IgD-negative memory B cell (primary cell): Measurements from ENCODE around the gene VAV1. TPM values are rescaled to one million over a fixed set of nuclear protein-coding genes. Genes with fewer than 3 reads are reported as not detected.
"Not testable (repeated sequence)": the region's sequence is repeated elsewhere in the genome, so short reads cannot be mapped to it uniquely, and the experiment has no call there.

Source experiments
- H3K27ac Mint-ChIP-seq, 3 donors: one replicate each; pipeline ENCODE4 v1.8.0; 2020 to 2022; ENCODE audit warnings: mild to moderate bottlenecking in 3 of 3, mixed read lengths in 3 of 3, moderate library complexity in 1 of 3
- H3K27me3 Mint-ChIP-seq: one replicate; pipeline ENCODE4 v1.8.0; 2021; ENCODE audit warnings: mixed read lengths
- H3K36me3 Mint-ChIP-seq: one replicate; pipeline ENCODE4 v1.8.0; 2020; ENCODE audit warnings: mild to moderate bottlenecking, mixed read lengths
- H3K4me1 Mint-ChIP-seq, 3 donors: one replicate each; pipeline ENCODE4 v1.8.0; 2020 to 2022; ENCODE audit warnings: mixed read lengths in 3 of 3, mild to moderate bottlenecking in 1 of 3
- H3K4me3 Mint-ChIP-seq, 4 donors: one replicate each; pipeline ENCODE4 v1.8.0; 2020 to 2022; ENCODE audit warnings: mild to moderate bottlenecking in 4 of 4, mixed read lengths in 4 of 4, moderate library complexity in 3 of 4
- H3K9me3 Mint-ChIP-seq, 3 donors: one replicate each; pipeline ENCODE4 v1.8.0; 2020 to 2021; ENCODE audit warnings: mixed read lengths in 3 of 3, mild to moderate bottlenecking in 1 of 3
- polyA plus RNA-seq: library from polyadenylated mRNA; unstranded; fragments of 300-500 nt; fragmentation: Illumina TruSeq; gene quantifications from one replicate; pipeline ENCODE4 v1.2.3, GENCODE V29; 2021

Gene VAV1
- polyA plus RNA-seq, 1 donor from 2014 or later = 47.5 TPM

GRCh38 chr19:6847828-6848200, 75.3 kb downstream of the VAV1 start:
- Mint-ChIP-seq H3K36me3 (no peaks in the 10 kb centered on the region), H3K27ac (no peak overlapping the region), H3K4me3 (no peak overlapping the region), H3K4me1 (no peaks in the 10 kb centered on the region), H3K9me3 (no peaks in the 10 kb centered on the region), H3K27me3 (no peaks in the 10 kb centered on the region)

GRCh38 chr19:6848986-6849385, 76.5 kb downstream of the VAV1 start:
- Mint-ChIP-seq H3K4me1 (no peaks in the 10 kb centered on the region), H3K27me3 (no peaks in the 10 kb centered on the region), H3K27ac (no peak overlapping the region), H3K9me3 (no peaks in the 10 kb centered on the region), H3K4me3 (no peak overlapping the region), H3K36me3 (no peaks in the 10 kb centered on the region)

- Mint-ChIP-seq H3K36me3 (peaks cover 4% of the 10 kb centered on the region), H3K9me3 (no peaks in the 10 kb centered on the region)
Observed at GRCh38 chr19:6849876-6850275, 77.4 kb downstream of the VAV1 start.

GRCh38 chr19:6851359-6851758, 78.9 kb downstream of the VAV1 start:
- Mint-ChIP-seq H3K4me1 (peaks cover 0 to 1% (median 0%) of the 10 kb centered on the region in 3 donors), H3K27ac (no peak overlapping the region), H3K36me3 (peaks cover 4% of the 10 kb centered on the region), H3K27me3 (no peaks in the 10 kb centered on the region), H3K9me3 (no peaks in the 10 kb centered on the region), H3K4me3 (no peak overlapping the region)

More at GRCh38 chr19:6849876-6850275, 77.4 kb downstream of the VAV1 start:
- Mint-ChIP-seq H3K27ac (peak overlapping the region in 1 of 3 donors; percentile 39), H3K27me3 (no peaks in the 10 kb centered on the region), H3K4me1 (no peaks in the 10 kb centered on the region), H3K4me3 (no peak overlapping the region)

- Mint-ChIP-seq H3K27me3 (no peaks in the 10 kb centered on the region), H3K4me3 (no peak overlapping the region), H3K36me3 (peaks cover 6% of the 10 kb centered on the region), H3K4me1 (peaks cover 0 to 1% (median 0%) of the 10 kb centered on the region in 3 donors), H3K27ac (no peak overlapping the region), H3K9me3 (no peaks in the 10 kb centered on the region)
Observed at GRCh38 chr19:6852001-6852400, 79.5 kb downstream of the VAV1 start.

- Mint-ChIP-seq H3K27me3 (no peaks in the 10 kb centered on the region), H3K27ac (no peak overlapping the region), H3K4me3 (no peak overlapping the region), H3K4me1 (peaks cover 0 to 1% (median 0%) of the 10 kb centered on the region in 3 donors), H3K36me3 (peaks cover 10% of the 10 kb centered on the region), H3K9me3 (no peaks in the 10 kb centered on the region)
Observed at GRCh38 chr19:6853868-6854267, 81.4 kb downstream of the VAV1 start.

GRCh38 chr19:6854758-6855157, 82.2 kb downstream of the VAV1 start:
- peaks cover 0 to 1% (median 0%) of the 10 kb centered on the region in 3 donors for H3K4me1 Mint-ChIP-seq
- H3K9me3 Mint-ChIP-seq = no peaks in the 10 kb centered on the region
- H3K36me3 Mint-ChIP-seq = peaks cover 10% of the 10 kb centered on the region
- H3K27me3 Mint-ChIP-seq = no peaks in the 10 kb centered on the region
- no peak overlapping the region for H3K4me3 Mint-ChIP-seq
- peak overlapping the region in 1 of 3 donors; percentile 60 for H3K27ac Mint-ChIP-seq

GRCh38 chr19:6856749-6857372, 84.4 kb downstream of the VAV1 start:
- H3K4me1 Mint-ChIP-seq = peaks cover 0 to 3% (median 0%) of the 10 kb centered on the region in 3 donors
- H3K9me3 Mint-ChIP-seq = no peaks in the 10 kb centered on the region
- H3K4me3 Mint-ChIP-seq = no peak overlapping the region
- H3K27ac Mint-ChIP-seq = peak overlapping the region in 1 of 3 donors; percentile 82
- no peaks in the 10 kb centered on the region for H3K27me3 Mint-ChIP-seq
- peaks cover 10% of the 10 kb centered on the region for H3K36me3 Mint-ChIP-seq

- Mint-ChIP-seq H3K4me1 (peaks cover 6 to 11% (median 9%) of the 10 kb centered on the region in 3 donors), H3K9me3 (no peaks in the 10 kb centered on the region), H3K27ac (peak overlapping the region; percentile 57 to 95 (median 76)), H3K27me3 (peaks cover 6% of the 10 kb centered on the region), H3K4me3 (peak overlapping the region in 3 of 4 donors; percentile 26 to 77 (median 65)), H3K36me3 (peaks cover 4% of the 10 kb centered on the region)
Observed at GRCh38 chr19:6861683-6862286, 89.3 kb downstream of the VAV1 start.

GRCh38 chr19:6862673-6863078, 90.2 kb downstream of the VAV1 start:
- no peaks in the 10 kb centered on the region for H3K9me3 Mint-ChIP-seq
- peaks cover 2% of the 10 kb centered on the region for H3K36me3 Mint-ChIP-seq
- peaks cover 6 to 11% (median 9%) of the 10 kb centered on the region in 3 donors for H3K4me1 Mint-ChIP-seq
- peaks cover 9% of the 10 kb centered on the region for H3K27me3 Mint-ChIP-seq
- peak overlapping the region; percentile 79 to 95 (median 86) for H3K4me3 Mint-ChIP-seq
- H3K27ac Mint-ChIP-seq = peak overlapping the region; percentile 55 to 95 (median 81)

GRCh38 chr19:6864325-6864940, 91.9 kb downstream of the VAV1 start:
- peak overlapping the region in 1 of 3 donors; percentile 69 for H3K27ac Mint-ChIP-seq
- H3K9me3 Mint-ChIP-seq = no peaks in the 10 kb centered on the region
- peaks cover 2% of the 10 kb centered on the region for H3K36me3 Mint-ChIP-seq
- peaks cover 6 to 11% (median 9%) of the 10 kb centered on the region in 3 donors for H3K4me1 Mint-ChIP-seq
- peaks cover 10% of the 10 kb centered on the region for H3K27me3 Mint-ChIP-seq
- H3K4me3 Mint-ChIP-seq = peak overlapping the region in 1 of 4 donors; percentile 62

- H3K27ac Mint-ChIP-seq = no peak overlapping the region
- H3K4me1 Mint-ChIP-seq = peaks cover 6 to 11% (median 9%) of the 10 kb centered on the region in 3 donors
- no peaks in the 10 kb centered on the region for H3K9me3 Mint-ChIP-seq
- peak overlapping the region in 1 of 4 donors; percentile 28 for H3K4me3 Mint-ChIP-seq
- H3K36me3 Mint-ChIP-seq = peaks cover 2% of the 10 kb centered on the region
- H3K27me3 Mint-ChIP-seq = peaks cover 10% of the 10 kb centered on the region
Observed at GRCh38 chr19:6865849-6866248, 93.3 kb downstream of the VAV1 start.

GRCh38 chr19:6866741-6867151, 94.2 kb downstream of the VAV1 start:
- peaks cover 10% of the 10 kb centered on the region for H3K27me3 Mint-ChIP-seq
- no peaks in the 10 kb centered on the region for H3K9me3 Mint-ChIP-seq
- no peak overlapping the region for H3K27ac Mint-ChIP-seq
- H3K4me3 Mint-ChIP-seq = no peak overlapping the region
- H3K36me3 Mint-ChIP-seq = peaks cover 2% of the 10 kb centered on the region
- H3K4me1 Mint-ChIP-seq = peaks cover 6 to 9% (median 9%) of the 10 kb centered on the region in 3 donors

- no peak overlapping the region for H3K4me3 Mint-ChIP-seq
- H3K27me3 Mint-ChIP-seq = peaks cover 10% of the 10 kb centered on the region
- peaks cover 0 to 4% (median 4%) of the 10 kb centered on the region in 3 donors for H3K4me1 Mint-ChIP-seq
Observed at GRCh38 chr19:6868351-6868750, 95.8 kb downstream of the VAV1 start.

GRCh38 chr19:6869151-6869882, 96.8 kb downstream of the VAV1 start:
- not testable (repeated sequence) for H3K4me1 Mint-ChIP-seq, H3K36me3 Mint-ChIP-seq, H3K27ac Mint-ChIP-seq, H3K9me3 Mint-ChIP-seq, H3K4me3 Mint-ChIP-seq
- H3K27me3 Mint-ChIP-seq = peaks cover 10% of the 10 kb centered on the region

More at GRCh38 chr19:6868351-6868750, 95.8 kb downstream of the VAV1 start:
- peaks cover 2% of the 10 kb centered on the region for H3K36me3 Mint-ChIP-seq
- H3K9me3 Mint-ChIP-seq = peaks cover 0 to 5% (median 2%) of the 10 kb centered on the region in 3 donors
- H3K27ac Mint-ChIP-seq = no peak overlapping the region
